GM21526 (cell line): ENCODE results near the gene FDPS.
"Not testable (repeated sequence)": the region's sequence is repeated elsewhere in the genome, so short reads cannot be mapped to it uniquely, and the experiment has no call there.

Experiments
- ATAC-seq: cut with Tn5 transposase; IDR thresholded peaks from one replicate; pipeline ENCODE4 v1.9.1; 2021; ENCODE audit warnings: moderate library complexity; ENCODE audit not compliant: unreplicated experiment, low FRiP score

Gene FDPS

DNA sequence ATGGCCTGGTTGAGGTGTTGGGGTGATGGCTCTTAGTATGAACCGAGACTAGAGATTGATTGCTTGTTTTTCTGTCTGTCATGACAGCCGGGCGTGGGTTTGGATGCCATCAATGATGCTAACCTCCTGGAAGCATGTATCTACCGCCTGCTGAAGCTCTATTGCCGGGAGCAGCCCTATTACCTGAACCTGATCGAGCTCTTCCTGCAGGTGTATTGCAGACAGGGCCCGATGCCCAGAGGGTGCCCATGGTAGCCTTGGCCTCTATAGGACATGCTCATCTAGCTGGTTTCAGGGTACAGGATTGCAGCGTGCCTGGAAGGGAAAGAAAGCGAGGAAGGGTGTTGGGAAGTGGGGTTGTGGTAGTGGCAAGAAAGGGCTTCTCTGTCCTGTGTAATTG, 9.4 kb downstream of the FDPS start:
- no peak for ATAC-seq

DNA sequence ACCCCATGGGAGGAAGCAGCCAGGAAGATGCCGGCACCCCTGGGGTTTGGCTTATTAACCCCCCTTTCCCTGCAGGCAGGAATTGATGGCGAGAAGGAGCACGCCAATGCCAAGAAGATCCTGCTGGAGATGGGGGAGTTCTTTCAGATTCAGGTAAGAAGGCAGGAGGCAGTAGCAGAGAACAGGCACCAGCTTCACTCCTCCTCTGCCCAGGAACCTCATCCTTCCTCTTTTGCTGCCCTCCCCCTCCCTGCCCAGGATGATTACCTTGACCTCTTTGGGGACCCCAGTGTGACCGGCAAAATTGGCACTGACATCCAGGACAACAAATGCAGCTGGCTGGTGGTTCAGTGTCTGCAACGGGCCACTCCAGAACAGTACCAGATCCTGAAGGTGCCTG, 10.9 kb downstream of the FDPS start:
- ATAC-seq, result no peak

DNA sequence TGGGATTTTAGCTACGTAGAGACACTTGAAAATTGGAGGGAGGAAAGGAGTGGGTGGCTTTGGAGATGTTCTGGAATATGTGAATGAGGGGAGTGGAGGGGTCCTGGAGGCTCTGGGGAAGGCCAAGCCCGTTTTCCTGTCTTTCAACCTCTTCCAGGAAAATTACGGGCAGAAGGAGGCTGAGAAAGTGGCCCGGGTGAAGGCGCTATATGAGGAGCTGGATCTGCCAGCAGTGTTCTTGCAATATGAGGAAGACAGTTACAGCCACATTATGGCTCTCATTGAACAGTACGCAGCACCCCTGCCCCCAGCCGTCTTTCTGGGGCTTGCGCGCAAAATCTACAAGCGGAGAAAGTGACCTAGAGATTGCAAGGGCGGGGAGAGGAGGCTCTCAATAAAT, 11.6 kb downstream of the FDPS start:
- no peak for ATAC-seq

DNA sequence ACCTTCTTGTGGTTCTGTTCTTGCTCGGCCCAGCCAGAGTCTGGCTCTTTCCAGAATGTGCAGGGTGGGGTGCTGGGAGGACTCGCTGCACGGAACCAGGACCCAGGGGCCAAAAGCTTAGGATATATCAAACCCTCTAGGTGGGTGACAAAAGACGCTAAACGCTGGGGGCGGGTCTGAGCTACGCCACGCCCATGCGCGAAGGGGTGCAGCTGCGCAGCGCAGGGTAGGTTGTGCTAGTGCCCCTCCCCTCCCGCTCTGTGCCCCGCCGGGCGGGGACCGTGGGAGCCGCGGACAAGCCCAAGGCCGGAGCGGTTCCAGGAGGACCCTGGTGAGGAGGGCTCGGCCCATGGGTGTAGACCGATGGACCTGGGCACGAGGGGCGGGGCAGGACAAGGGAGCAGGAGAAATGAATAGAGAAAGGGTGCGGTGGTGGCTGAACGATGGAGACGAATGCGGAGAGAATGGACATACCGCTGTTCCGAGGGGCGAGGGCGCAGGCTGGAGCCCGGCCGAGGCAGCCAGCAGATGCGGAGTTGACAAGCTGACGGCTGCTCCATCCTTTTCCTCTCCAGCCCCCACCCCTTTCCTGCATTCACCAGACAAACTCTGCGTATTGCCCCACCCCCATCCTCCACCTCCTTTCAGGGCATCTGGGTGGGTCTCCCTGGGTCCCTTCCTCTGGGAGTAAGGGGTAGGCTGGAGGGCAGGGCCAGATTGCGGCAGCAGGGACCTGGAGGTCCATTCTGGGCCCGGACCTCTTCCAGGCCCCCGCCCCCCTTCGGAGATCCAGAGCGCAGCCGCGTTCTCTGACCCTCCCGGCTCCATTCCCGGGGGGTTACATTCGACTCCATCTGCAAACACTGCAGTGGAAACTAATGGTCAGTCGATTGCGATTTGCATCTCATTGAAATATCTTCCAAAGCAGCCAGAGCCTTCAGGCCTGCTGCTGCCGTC, 12.3 kb downstream of the FDPS start, which contains the start of gene RUSC1:
TSS of gene RUSC1 (plus strand) at position 234 of the 957 bp plus-strand sequence. CDS start 880 bp downstream, outside the sequence.
- no peak for ATAC-seq

DNA sequence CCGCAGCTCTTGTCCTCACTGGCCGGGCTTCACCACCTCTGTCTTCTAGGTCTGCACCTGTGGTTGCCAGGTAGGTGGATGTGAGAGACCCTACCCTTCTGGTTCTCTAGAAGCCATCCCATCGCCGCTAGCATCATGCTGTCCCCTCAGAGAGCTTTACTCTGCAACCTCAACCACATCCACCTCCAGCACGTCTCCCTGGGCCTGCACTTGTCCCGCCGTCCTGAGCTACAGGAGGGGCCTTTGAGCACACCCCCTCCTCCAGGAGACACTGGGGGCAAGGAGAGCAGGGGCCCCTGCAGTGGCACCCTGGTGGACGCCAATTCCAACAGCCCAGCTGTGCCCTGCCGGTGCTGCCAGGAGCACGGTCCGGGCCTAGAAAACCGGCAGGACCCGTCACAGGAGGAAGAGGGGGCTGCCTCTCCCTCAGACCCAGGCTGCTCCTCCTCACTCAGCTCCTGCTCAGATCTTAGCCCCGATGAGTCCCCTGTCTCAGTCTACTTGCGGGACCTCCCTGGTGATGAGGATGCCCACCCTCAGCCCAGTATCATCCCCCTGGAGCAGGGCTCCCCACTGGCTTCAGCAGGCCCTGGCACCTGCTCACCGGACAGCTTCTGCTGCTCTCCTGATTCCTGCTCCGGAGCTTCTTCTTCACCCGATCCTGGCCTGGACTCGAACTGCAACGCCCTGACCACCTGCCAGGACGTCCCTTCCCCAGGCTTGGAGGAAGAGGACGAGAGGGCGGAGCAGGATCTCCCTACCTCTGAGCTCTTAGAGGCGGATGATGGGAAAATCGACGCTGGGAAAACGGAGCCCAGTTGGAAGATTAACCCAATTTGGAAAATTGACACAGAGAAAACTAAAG, 13.2 kb downstream of the FDPS start:
- ATAC-seq, result no peak

DNA sequence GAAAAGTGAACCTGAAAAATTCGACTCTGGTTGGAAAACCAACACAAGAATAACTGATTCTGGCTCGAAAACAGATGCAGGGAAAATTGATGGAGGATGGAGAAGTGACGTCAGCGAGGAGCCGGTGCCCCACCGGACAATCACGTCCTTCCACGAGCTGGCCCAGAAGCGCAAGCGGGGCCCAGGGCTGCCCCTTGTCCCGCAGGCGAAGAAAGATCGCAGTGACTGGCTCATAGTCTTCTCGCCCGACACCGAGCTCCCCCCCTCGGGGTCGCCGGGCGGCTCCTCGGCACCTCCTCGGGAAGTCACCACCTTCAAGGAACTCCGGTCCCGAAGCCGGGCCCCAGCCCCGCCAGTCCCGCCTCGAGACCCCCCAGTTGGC, 13.9 kb downstream of the FDPS start:
- ATAC-seq, result no peak

DNA sequence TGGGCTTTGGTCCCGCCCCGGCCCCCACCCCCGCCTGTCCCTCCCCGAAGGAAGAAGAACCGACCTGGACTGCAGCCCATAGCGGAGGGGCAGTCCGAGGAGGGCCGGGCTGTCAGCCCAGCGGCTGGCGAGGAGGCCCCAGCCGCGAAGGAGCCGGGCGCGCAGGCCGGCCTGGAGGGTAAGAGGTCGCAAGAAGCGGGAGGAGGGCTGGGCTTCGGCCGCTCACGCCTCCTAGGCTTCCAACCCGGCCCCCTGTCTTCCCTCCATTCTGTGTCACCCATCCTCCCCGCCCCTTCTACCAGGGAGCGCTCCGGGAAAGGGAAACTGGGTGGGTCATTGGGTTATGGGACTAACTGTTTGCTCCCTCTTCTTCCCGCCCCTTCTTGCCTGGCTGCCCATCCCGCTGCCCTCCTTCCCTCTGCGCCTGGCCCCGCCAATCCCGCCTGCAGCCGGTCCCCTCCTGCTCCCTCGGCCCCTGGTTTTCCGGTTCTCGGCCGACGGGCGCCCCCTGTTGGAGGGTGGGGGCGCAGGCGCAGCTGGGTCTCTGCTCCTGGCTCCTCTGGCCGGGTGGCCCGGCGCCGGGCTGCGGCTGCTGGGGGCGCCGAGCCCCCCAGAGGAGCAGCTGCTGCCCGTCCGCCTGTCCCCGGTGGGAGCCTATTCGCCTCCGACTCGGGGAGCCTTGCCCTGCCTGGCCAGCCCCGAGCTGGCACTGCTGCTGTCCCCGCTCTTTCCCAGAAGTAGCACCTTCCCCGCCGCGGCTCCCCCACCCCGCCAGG, 14.5 kb downstream of the FDPS start:
- peak; percentile 37 for ATAC-seq

DNA sequence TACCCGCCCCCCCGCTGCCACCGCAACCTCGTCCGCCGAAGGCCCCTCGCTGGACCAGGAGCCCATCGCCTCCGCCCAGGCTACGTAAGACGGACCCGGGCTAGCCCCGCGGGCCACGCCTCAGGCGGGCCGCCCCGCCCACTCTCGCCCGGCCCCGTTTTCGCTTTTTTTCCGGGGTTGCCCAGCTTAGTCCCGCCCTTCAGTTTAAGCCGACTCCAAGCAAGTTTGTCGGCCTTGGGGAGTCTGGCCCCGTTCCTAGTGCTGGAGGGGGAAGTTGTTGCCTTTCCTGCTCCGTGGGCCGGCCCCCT, 15.0 kb downstream of the FDPS start:
- peak; percentile 32 for ATAC-seq

DNA sequence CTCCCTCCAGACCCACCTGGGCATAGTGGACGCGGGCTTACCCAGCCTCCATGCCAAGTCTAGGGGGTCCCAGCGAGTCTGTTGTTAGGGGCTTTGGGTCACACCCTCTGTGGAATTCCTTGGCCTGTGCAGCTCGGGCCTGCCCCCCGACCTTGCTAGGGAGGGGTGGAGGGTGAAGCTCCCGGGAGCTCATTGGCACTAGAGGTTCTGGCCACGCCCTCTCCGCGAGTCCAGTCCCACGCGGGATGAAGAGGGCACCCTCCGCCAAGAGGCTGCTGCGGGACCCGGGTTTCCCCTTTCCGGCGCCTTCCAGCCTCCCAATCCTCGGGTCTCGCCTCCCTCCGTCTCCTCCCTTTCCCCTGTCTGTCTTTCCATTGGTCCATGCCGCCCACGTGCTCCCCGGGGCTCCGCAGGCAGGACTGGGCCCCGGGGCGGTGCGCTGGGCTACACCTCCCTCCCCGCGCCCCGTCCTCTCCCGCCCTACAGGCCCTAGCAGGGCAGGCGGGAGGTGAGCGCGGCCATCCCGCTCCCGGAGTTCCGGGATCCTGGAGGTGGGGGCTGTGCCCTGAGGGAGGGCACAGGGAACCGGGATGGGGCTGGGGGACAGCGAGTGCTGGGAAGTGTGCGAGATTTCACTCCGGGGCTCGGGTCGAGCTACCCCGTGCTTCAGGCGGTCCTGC, 15.5 kb downstream of the FDPS start:
- ATAC-seq, result peak; percentile 51

DNA sequence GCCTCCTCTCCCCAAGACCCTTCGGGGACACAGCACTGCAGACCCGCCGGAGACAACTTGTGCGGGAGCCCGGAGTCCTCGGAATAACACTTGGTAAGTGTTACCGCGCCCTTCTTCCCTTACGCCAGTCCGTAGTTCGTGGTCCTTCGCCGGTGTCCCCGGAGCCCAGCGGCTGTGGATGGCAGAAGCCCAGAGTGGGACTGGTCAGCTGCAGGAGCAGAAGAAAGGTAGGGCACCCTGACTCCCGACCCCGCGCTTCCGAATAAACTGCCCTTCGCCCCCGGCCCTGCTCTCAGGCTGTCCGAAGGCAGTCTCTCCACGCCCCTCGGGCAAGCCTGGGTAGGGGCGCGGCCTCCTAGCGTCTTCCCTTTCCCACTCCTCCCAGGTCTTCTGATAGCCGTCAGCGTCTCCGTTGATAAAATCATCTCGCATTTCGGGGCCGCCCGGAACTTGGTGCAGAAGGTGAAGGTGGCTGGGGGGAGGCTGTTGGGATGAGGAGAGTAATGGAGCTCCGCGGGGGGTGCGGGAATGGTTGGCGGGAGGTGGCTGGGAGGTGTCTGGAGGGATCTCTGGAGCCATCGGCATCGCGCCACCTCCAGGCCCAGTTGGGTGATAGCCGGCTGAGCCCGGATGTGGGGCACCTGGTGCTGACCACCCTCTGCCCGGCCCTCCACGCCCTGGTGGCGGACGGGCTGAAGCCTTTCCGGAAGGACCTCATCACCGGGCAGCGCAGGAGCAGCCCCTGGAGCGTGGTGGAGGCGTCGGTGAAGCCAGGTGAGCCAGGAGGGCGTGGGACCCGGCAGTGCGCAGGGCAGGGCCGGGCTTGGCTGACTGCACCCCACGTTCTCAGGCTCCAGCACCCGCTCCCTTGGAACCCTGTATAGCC, 16.3 kb downstream of the FDPS start:
- ATAC-seq, result no peak

DNA sequence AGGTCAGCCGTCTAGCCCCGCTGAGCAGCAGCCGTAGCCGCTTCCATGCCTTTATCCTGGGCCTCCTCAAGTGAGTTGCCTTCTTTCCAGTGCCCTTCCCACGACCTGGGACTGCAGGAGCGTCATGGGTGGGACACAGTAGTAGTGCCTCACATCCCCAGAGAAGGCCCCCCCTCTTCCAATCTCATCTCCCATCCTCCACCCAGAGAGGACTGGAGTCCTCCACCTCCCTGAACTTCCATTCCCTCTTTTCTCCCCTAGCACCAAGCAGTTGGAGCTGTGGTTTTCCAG, 16.9 kb downstream of the FDPS start:
- no peak for ATAC-seq

DNA sequence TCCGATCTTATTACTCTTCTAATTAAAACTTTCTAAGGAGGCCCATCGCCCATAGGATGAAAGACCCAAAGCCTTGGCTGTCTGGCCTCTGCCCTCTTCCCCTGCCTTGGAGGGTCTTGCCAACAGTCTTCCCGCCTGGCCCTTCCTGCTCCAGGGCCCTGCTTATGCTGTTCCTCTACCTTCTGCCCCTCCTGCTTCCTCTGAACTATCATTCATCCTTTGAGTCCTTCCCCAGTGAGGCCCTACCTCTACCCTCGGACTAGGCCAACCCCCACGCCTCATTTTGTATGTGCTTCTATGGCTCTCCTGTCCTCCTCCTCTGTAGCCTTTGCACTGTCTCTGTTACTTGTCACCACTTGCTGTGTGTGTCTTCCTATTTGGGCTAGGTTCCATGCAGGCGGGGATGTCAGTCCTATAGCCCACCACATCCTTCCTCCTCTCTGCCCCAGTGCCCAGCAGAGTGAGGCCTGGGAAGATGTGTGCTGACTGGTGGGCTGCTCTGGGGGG, 17.4 kb downstream of the FDPS start:
- ATAC-seq, result no peak

DNA sequence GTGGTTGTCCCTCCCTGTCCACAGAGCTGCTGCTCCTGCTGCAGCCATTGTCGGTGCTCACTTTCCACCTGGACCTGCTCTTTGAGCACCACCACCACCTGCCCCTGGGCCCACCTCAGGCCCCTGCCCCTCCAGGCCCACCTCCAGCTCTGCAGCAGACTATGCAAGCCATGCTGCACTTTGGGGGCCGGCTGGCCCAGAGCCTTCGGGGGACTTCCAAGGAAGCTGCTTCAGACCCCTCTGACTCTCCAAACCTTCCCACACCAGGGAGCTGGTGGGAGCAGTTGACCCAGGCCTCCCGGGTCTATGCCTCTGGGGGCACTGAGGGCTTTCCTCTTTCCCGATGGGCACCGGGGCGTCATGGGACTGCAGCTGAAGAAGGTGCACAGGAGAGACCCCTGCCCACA, 18.0 kb downstream of the FDPS start:
- ATAC-seq, result no peak

DNA sequence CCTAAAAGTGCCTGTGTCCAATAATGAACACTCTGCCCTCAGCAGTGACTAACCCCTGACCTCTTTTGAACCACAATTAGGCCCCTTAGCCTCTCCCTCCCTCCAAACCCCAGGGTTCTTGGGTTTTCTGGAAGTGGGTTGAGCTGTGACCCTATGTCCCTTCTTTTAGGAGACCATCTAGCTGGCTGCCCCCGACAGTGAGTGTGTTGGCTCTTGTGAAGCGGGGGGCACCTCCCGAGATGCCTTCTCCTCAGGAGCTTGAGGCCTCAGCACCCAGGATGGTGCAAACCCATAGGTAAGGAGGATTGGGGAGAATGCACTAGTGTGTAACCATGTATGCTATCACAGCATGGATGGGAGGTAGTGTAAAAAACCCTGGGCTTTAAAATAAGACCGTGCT, 19.3 kb downstream of the FDPS start:
- ATAC-seq, result no peak

DNA sequence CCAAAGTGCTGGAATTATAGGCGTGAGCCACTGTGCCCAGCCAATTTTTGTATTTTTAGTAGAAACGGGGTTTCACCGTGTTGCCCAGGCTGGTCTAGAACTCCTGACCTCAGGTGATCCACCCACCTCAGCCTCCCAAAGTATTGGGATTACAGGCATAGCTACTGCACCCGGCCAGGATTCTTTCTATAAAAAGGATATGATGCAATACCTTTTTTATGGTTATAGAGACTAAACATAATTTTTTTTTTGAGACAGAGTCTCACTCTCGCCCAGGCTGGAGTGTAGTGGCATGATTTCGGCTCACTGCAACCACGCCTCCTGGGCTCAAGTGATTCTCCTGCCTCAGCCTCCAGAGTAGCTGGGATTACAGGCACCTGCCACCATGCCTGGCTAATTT, 20.2 kb downstream of the FDPS start:
- ATAC-seq, result not testable (repeated sequence)

DNA sequence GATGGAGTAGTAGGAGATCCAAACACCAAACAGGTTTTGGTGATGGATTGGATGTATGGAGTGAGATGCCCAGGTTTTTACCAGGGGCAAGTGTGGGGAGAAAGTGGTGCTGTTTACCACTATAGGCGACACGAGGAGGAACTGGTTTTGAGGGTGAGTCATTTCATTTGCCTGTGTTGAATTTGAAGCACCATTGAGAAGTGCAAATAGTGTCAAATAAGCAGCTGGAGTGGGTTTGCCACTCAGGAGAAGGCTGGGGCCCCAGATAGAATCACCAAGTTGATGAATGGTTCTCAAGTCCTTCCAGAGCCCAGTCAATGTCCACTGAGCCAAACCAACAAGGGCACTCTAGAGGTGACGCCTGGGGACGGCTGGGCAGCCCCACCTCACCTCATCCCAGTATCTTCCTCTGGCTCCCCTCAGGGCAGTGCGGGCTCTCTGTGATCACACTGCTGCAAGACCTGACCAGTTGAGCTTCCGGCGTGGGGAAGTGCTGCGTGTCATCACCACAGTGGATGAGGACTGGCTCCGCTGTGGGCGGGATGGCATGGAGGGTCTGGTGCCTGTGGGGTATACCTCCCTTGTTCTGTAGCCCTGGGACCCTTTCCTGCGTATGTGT, 21.4 kb downstream of the FDPS start:
- ATAC-seq, result no peak

DNA sequence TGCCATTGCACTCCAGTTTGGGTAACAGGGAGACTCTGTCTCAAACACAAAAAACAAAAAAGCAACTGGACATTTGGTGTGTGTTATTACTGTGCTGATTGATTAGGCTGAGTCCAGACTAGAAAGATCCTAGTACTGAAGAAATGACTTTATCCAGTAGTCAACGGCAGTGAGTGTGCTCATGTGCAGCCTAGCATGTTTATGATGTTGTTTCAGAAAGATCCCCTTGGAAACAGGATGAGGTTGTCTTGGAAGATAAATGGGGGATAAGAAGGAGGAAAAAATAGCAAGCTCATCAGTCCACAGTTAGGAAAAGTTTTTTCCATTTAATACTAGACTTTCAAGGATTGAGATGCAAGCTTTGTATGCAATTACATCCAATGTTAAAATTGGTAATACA, 26.3 kb downstream of the FDPS start:
- no peak for ATAC-seq

DNA sequence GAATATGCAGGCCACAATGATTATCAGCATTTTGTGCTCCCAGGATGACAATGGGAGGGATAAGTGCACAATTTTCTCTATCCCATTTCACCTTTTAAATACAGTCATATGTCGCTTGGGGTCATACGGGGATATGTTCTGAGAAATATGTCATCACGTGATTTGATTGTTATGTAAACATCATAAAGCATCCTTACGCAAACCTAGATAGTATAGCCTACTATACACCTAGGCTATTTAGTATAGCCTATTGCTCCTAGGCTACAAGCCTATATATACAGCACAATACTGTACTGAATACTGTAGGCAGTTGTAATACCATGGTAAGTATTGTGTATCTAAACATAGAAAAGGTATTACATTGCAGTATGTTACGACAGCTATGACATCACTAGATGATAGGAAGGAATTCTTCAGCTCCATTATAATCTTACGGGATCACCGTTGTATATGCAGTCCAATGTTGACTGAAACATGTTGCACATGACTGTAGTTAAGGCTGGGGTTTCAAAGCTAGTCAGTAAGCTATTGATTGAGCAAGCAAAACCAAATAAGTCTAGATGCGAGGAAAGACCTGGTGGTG, 30.9 kb downstream of the FDPS start:
- no peak for ATAC-seq

DNA sequence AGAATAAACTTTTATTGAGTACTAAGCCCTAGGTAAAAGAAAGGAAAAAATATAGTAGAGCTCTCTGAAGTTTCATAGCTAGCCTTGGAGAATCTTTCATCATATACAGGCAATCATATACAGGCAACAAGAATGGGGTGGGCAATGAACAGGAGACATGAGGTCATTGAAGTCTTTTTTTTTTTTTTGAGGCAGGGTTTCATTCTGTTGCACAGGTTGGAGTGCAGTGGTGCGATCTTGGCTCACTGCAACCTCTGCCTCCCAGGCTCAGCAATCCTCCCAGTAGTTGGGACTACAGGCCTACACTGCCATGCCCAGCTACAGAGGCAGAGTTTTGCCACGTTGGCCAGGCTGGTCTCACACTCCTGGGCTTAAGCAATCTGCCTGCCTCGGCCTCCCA, 34.2 kb downstream of the FDPS start:
- no peak for ATAC-seq
